Gastroesophageal sphincter (tissue), 3 donors: ENCODE results near the gene CCNI2.

Experiments used
- CTCF ChIP-seq, 4 experiments: fragments of 200-600 bp in 2 of 4; fragments of 450-650 bp in 2 of 4; sonication (generic) in 1 of 4; IDR thresholded peaks; one replicate each; pipeline ENCODE4 v1.5.1; 2017 to 2019; ENCODE audit warnings: antibody characterized with exemption in 4 of 4, mild to moderate bottlenecking in 2 of 4, moderate library complexity in 2 of 4
- POLR2A ChIP-seq, 2 donors: fragments of 450-650 bp; IDR thresholded peaks; one replicate each; pipeline ENCODE4 v1.6.1; 2017; ENCODE audit warnings: antibody characterized with exemption in 2 of 2, mild to moderate bottlenecking in 2 of 2, moderate library complexity in 1 of 2

GRCh38 chr5:132737982-132738681 lies 9.1 kb upstream of the CCNI2 start:
- TF ChIP-seq POLR2A (IDR thresholded peaks at IDR 0.05), result no peak
- TF ChIP-seq CTCF (IDR thresholded peaks at IDR 0.05), result no peak
